HepG2 (cell line): Measurements from ENCODE around the gene UBAC1. TPM values are rescaled to one million over a fixed set of nuclear protein-coding genes. Genes with fewer than 3 reads are reported as not detected.
A peak's percentile ranks its signal among the peaks of the same experiment; 100 is the strongest.

Experiments
- AFF4 ChIP-seq: sonication (generic); formaldehyde crosslinking; IDR thresholded peaks from 2 replicates; pipeline ENCODE4 v1.4.0; 2020; ENCODE audit warnings: missing genetic modification reagents
- ARNTL ChIP-seq: sonication (generic); formaldehyde crosslinking; IDR thresholded peaks from 2 replicates; pipeline ENCODE4 v1.4.0; 2020; ENCODE audit warnings: mild to moderate bottlenecking, missing genetic modification reagents
- CREBL2 ChIP-seq: sonication (generic); formaldehyde crosslinking; IDR thresholded peaks from 2 replicates; pipeline ENCODE4 v1.8.1; 2023; ENCODE audit warnings: missing genetic modification reagents, mild to moderate bottlenecking, borderline replicate concordance
- HNF1B ChIP-seq: sonication (generic); formaldehyde crosslinking; IDR thresholded peaks from 2 replicates; pipeline ENCODE4 v1.5.1; 2020; ENCODE audit warnings: mild to moderate bottlenecking, moderate library complexity, missing genetic modification reagents
- KAT8 ChIP-seq: IDR thresholded peaks from 2 replicates; pipeline ENCODE4 v1.6.1; 2016; ENCODE audit warnings: missing genetic modification reagents, missing compliant biosample characterization
- MAFK ChIP-seq, 2 experiments: IDR thresholded peaks in 1 of 2; conservative IDR thresholded peaks in 1 of 2; 2 replicates each; pipeline ENCODE4 v1.6.1; 2011; ENCODE audit warnings: improper control_type of control experiment in 2 of 2, low read length in 2 of 2
- MTA3 ChIP-seq: sonication (generic); formaldehyde crosslinking; IDR thresholded peaks from 2 replicates; pipeline ENCODE4 v1.4.0; 2020; ENCODE audit warnings: missing genetic modification reagents
- MXD1 ChIP-seq: sonication (generic); formaldehyde crosslinking; IDR thresholded peaks from 2 replicates; pipeline ENCODE4 v1.4.0; 2020; ENCODE audit warnings: mild to moderate bottlenecking, missing genetic modification reagents
- NFYB ChIP-seq: sonication (generic); formaldehyde crosslinking; IDR thresholded peaks from 2 replicates; pipeline ENCODE4 v1.4.0; 2020; ENCODE audit warnings: missing genetic modification reagents
- NR1H2 ChIP-seq: sonication (generic); formaldehyde crosslinking; IDR thresholded peaks from 2 replicates; pipeline ENCODE4 v1.8.1; 2022; ENCODE audit warnings: low read depth, missing genetic modification reagents, borderline replicate concordance
- PBX2 ChIP-seq: IDR thresholded peaks from 2 replicates; pipeline ENCODE4 v1.6.1; 2016; ENCODE audit warnings: control low read depth
- USF2 ChIP-seq, 2 experiments: sonication (generic) in 1 of 2; formaldehyde crosslinking in 1 of 2; IDR thresholded peaks; 2 replicates each; pipeline versions ENCODE4 v1.5.1 to v1.6.1; 2011 to 2020; ENCODE audit warnings: borderline replicate concordance in 1 of 2, low read depth in 1 of 2, low read length in 1 of 2, mild to moderate bottlenecking in 1 of 2, missing genetic modification reagents in 1 of 2, moderate library complexity in 1 of 2
- ZBTB37 ChIP-seq: sonication (generic); formaldehyde crosslinking; IDR thresholded peaks from 2 replicates; pipeline ENCODE4 v1.4.0; 2020; ENCODE audit warnings: mild to moderate bottlenecking, missing genetic modification reagents
- ZKSCAN1 ChIP-seq: fragments of 150-350 bp; IDR thresholded peaks from 2 replicates; pipeline ENCODE4 v1.6.1; 2014; ENCODE audit warnings: low read length
- ZNF136 ChIP-seq: sonication (generic); formaldehyde crosslinking; IDR thresholded peaks from 2 replicates; pipeline ENCODE4 v1.8.1; 2022; ENCODE audit warnings: low read depth, mild to moderate bottlenecking, moderate library complexity, missing genetic modification reagents
- ZNF430 ChIP-seq: sonication (generic); formaldehyde crosslinking; IDR thresholded peaks from 2 replicates; pipeline ENCODE4 v1.9.0; 2021; ENCODE audit warnings: mild to moderate bottlenecking, missing genetic modification reagents
- ZNF891 ChIP-seq: sonication (generic); formaldehyde crosslinking; IDR thresholded peaks from 2 replicates; pipeline ENCODE4 v1.5.0; 2020; ENCODE audit warnings: mild to moderate bottlenecking, missing genetic modification reagents
- polyA plus RNA-seq, 8 experiments: library from polyadenylated mRNA; depleted of rRNA in 3 of 8; stranded (reverse) in 7 of 8; unstranded in 1 of 8; fragments of >200 nt; fragmentation: Illumina TruSeq in 4 of 8; extraction: Trizol in 4 of 8; gene quantifications; 2 replicates each; pipeline versions ENCODE4 v1.2.1 to v1.2.3, GENCODE V29; 2011 to 2016; ENCODE audit warnings: low read depth in 4 of 8, missing spikeins in 1 of 8, mixed read lengths in 1 of 8; ENCODE audit not compliant: insufficient read depth in 1 of 8
- total RNA-seq, 5 experiments: library from RNA; depleted of rRNA; stranded (reverse); fragments of >200 nt; fragmentation: Illumina TruSeq; extraction: Trizol; gene quantifications; 2 replicates each; pipeline ENCODE4 v1.2.3, GENCODE V29; 2016; ENCODE audit warnings: low read depth in 1 of 5

Gene UBAC1
- total and polyA plus RNA-seq, 2 of the 13 experiments (the other 11 are each of a cell fraction or from before 2014, with no cell fraction given) = 32.2 to 34.1 TPM

- TF ChIP-seq MAFK (conservative IDR thresholded peaks at IDR 0.05 in 1 of 2, IDR thresholded peaks at IDR 0.05 in 1 of 2; ENCODE audit: low read length in 2 of 2) (no peak), CREBL2 (CRISPR knock-in tag) (no peak), NR1H2 (no peak), AFF4 (CRISPR knock-in tag) (no peak), ZBTB37 (CRISPR knock-in tag) (peak; percentile 90), NFYB (CRISPR knock-in tag) (peak; percentile 72), ZNF891 (CRISPR knock-in tag) (0 out of 2 replicates have a peak, but pooled peaks have one; percentile 11), HNF1B (CRISPR knock-in tag) (peak; percentile 90), MXD1 (CRISPR knock-in tag) (peak; percentile 63; the same call in 1 of the 2 replicates), ZKSCAN1 (no peak), ZNF136 (CRISPR knock-in tag) (peak; percentile 57), PBX2 (CRISPR knock-in tag) (no peak), MTA3 (CRISPR knock-in tag) (no peak), USF2 (IDR thresholded peaks at IDR 0.05; ENCODE audit: low read depth, low read length) (no peak), USF2 (CRISPR knock-in tag; IDR thresholded peaks at IDR 0.05; ENCODE audit: borderline replicate concordance) (no peak; the same call in 1 of the 2 replicates), ARNTL (CRISPR knock-in tag) (peak; percentile 59; the same call in 1 of the 2 replicates), KAT8 (no peak; the same call in 1 of the 2 replicates), ZNF430 (no peak)
Observed at GRCh38 chr9:135993765-135994500, 32.8 kb upstream of the UBAC1 start (continued).
